Heart right ventricle (tissue), 16 donors: ENCODE data around the gene LRMDA. TPM values are rescaled to one million over a fixed set of nuclear protein-coding genes. Genes with fewer than 3 reads are reported as not detected.
"Not testable (repeated sequence)": the region's sequence is repeated elsewhere in the genome, so short reads cannot be mapped to it uniquely, and the experiment has no call there.

ENCODE experiments used
- ATAC-seq, 8 donors: fragments of 200-7000 bp; cut with Tn5 transposase; one replicate each; pipeline ENCODE4 v1.9.1; 2020; ENCODE audit warnings: mild to moderate bottlenecking in 8 of 8, moderate library complexity in 8 of 8, moderate number of reproducible peaks in 1 of 8
- DNase-seq, 2 donors: peaks; one replicate each; pipeline ENCODE4 v3.0.0-alpha.2; 2020
- H3K27ac ChIP-seq, 10 donors: fragments of 200-600 bp; sonication (generic) in 2 of 10; one replicate each; pipeline versions ENCODE4 v1.5.0 to v1.8.0; 2020 to 2022; ENCODE audit warnings: mild to moderate bottlenecking in 3 of 10
- H3K27me3 ChIP-seq, 7 donors: fragments of 200-600 bp; one replicate each; pipeline ENCODE4 v1.8.0; 2021 to 2022; ENCODE audit warnings: mild to moderate bottlenecking in 2 of 7
- H3K36me3 ChIP-seq, 9 donors: fragments of 200-600 bp; sonication (generic) in 1 of 9; one replicate each; pipeline versions ENCODE4 v1.5.0 to v1.8.0; 2020 to 2022; ENCODE audit warnings: mild to moderate bottlenecking in 2 of 9
- H3K4me1 ChIP-seq, 9 donors: fragments of 200-600 bp; sonication (generic) in 1 of 9; one replicate each; pipeline versions ENCODE4 v1.5.0 to v1.8.0; 2020 to 2022; ENCODE audit warnings: mild to moderate bottlenecking in 4 of 9
- H3K4me3 ChIP-seq, 10 donors: fragments of 200-600 bp; sonication (generic) in 2 of 10; one replicate each; pipeline versions ENCODE4 v1.5.0 to v1.8.0; 2020 to 2022; ENCODE audit warnings: mild to moderate bottlenecking in 7 of 10, moderate library complexity in 2 of 10
- H3K9me3 ChIP-seq, 11 donors: fragments of 200-600 bp in 10 of 11; sonication (generic) in 2 of 11; one replicate each; pipeline versions ENCODE4 v1.5.0 to v1.8.0; 2013 to 2022; ENCODE audit warnings: mild to moderate bottlenecking in 2 of 11, control low read depth in 1 of 11, moderate library complexity in 1 of 11
- CTCF ChIP-seq, 9 donors: fragments of 200-600 bp; sonication (generic) in 2 of 9; IDR thresholded peaks; one replicate each; pipeline versions ENCODE4 v1.5.0 to v1.8.0; 2021 to 2022; ENCODE audit warnings: antibody characterized with exemption in 9 of 9, mild to moderate bottlenecking in 5 of 9, moderate library complexity in 1 of 9
- WGBS, 2 donors: extraction: QIAGEN DNeasy Blood & Tissue Kit; methylation state at CpG; one replicate each; pipeline ENCODE4 v1.1.7; 2013; ENCODE audit warnings: inconsistent platforms in 1 of 2; 5-methylcytosine and 5-hydroxymethylcytosine counted together
- intact Hi-C, 10 donors: fragments of 100-400 bp; cut with DNase I; formaldehyde crosslinking; loops; one replicate each; pipeline versions ENCODE4 v1.11.1 to v1.14.2; 2022
- polyA plus RNA-seq, 2 donors: library from polyadenylated mRNA; stranded (reverse); fragments of 200-250 nt; gene quantifications; one replicate each; pipeline ENCODE4 v1.2.3, GENCODE V29; 2013
- total RNA-seq, 10 donors: library from RNA; stranded (reverse); fragmentation: NEBNext Ultra II Directional in 3 of 10; extraction: Animal tissue kit (Norgen Biotek cat#: 25700) in 3 of 10; gene quantifications; one replicate each; pipeline versions ENCODE4 v1.2.1 to v1.2.4, GENCODE V29; 2021 to 2023
- donor health status: Arrhythmogenic right ventricular cardiomyopathy.
- donor health status: ischemic (EF 13 %, LVEDD 7.1; RV severe dilation, severe dysfunction).
- donor health status: healthy with polysubstance abuse.
- donor health status: DM: no; HTN: yes; CAD: no.
- donor health status: DM: no; HTN: no; CAD: no.
- donor health status: ischemic (EF 25% LVEDD 6.9; RV normal size, moderate dysfunction).
- donor health status: ischemic (EF 25% LVEDD 5.7; RV mildly dilated, moderate dysfunction).
- donor health status: healthy.
- donor health status: DM: yes; HTN: yes; CAD: no.
- donor health status: Ischemic cardiomyopathy.
- donor health status: ischemic (EF 35%, LVEDD 5.7; RV mildly dilated, moderate dysfunction).
- donor health status: nonischemic (EF 11% LVEDD 7.7; RV severe dilation, severe dysfunction).
- donor health status: DM: yes; HTN: yes; CAD: no.
- donor health status: PGD.
- donor health status: ischemic (EF 29% LVEDD 5.4; RV normal size, mild dysfunction).
- donor health status: nonischemic (EF 23%, LVEDD 6.1; RV moderate dilation, normal function).

Gene LRMDA
- total and polyA plus RNA-seq, 12 donors = 4.0 to 59.8 (median 12.7) TPM

- intact Hi-C loops = no loop called here
Observed at GRCh38 chr10:75602341-75602740, 170.9 kb downstream of the LRMDA start.

GRCh38 chr10:75605096-75605495 is 173.7 kb downstream of the LRMDA start:
- no peak for TF ChIP-seq CTCF (IDR thresholded peaks at IDR 0.05)
- DNase-seq = no peak
- WGBS, 2 donors = 68 to 72% methylated on average over 4 of the region's 4 CpGs
- Histone ChIP-seq H3K4me3 (no peak overlapping the region), H3K27ac (no peak overlapping the region), H3K36me3 (no peaks in the 10 kb centered on the region), H3K9me3 (no peaks in the 10 kb centered on the region), H3K4me1 (peaks cover 0 to 25% (median 5%) of the 10 kb centered on the region in 9 donors), H3K27me3 (no peaks in the 10 kb centered on the region)
- intact Hi-C loops = no loop called here
- ATAC-seq = no peak

More at GRCh38 chr10:75602341-75602740, 170.9 kb downstream of the LRMDA start:
- 96 to 98% methylated on average over 2 of the region's 2 CpGs for WGBS, 2 donors
- H3K4me1 ChIP-seq = peaks cover 0 to 19% (median 5%) of the 10 kb centered on the region in 9 donors
- H3K27me3 ChIP-seq = no peaks in the 10 kb centered on the region
- H3K9me3 ChIP-seq = no peaks in the 10 kb centered on the region
- H3K27ac ChIP-seq = no peak overlapping the region
- TF ChIP-seq CTCF (IDR thresholded peaks at IDR 0.05) = no peak
- DNase-seq = no peak
- H3K4me3 ChIP-seq = no peak overlapping the region
- no peaks in the 10 kb centered on the region for H3K36me3 ChIP-seq
- ATAC-seq = no peak

- H3K27ac ChIP-seq, DNase-seq, intact Hi-C loops, H3K36me3 ChIP-seq, ATAC-seq, H3K4me3 ChIP-seq, H3K9me3 ChIP-seq, H3K27me3 ChIP-seq: not testable (repeated sequence)
- 96 to 99% methylated on average over 6 of the region's 6 CpGs for WGBS, 2 donors
- peaks cover 0 to 25% (median 6%) of the 10 kb centered on the region in 9 donors for H3K4me1 ChIP-seq
Observed at GRCh38 chr10:75605795-75606194, 174.4 kb downstream of the LRMDA start.

- H3K27me3 ChIP-seq = no peaks in the 10 kb centered on the region
- H3K4me3 ChIP-seq = no peak overlapping the region
- intact Hi-C loops = no loop called here
- no peaks in the 10 kb centered on the region for H3K9me3 ChIP-seq
- DNase-seq (no peak), ATAC-seq (no peak)
- no peaks in the 10 kb centered on the region for H3K36me3 ChIP-seq
- 67 to 75% methylated on average over 5 of the region's 5 CpGs for WGBS, 2 donors
- TF ChIP-seq CTCF (IDR thresholded peaks at IDR 0.05) = no peak
- H3K4me1 ChIP-seq = peaks cover 0 to 25% (median 6%) of the 10 kb centered on the region in 9 donors
- no peak overlapping the region for H3K27ac ChIP-seq
Observed at GRCh38 chr10:75606203-75606779, 174.9 kb downstream of the LRMDA start.

GRCh38 chr10:75607576-75607975 is 176.2 kb downstream of the LRMDA start:
- H3K27me3 ChIP-seq = no peaks in the 10 kb centered on the region
- no peaks in the 10 kb centered on the region for H3K9me3 ChIP-seq
- H3K36me3 ChIP-seq = no peaks in the 10 kb centered on the region
- H3K4me3 ChIP-seq = no peak overlapping the region
- no peak overlapping the region for H3K27ac ChIP-seq
- H3K4me1 ChIP-seq = peaks cover 0 to 38% (median 8%) of the 10 kb centered on the region in 9 donors
- DNase-seq (no peak), ATAC-seq (no peak)
- no peak for TF ChIP-seq CTCF (IDR thresholded peaks at IDR 0.05)
- intact Hi-C loops = no loop called here
